Measurements from ENCODE around the gene MMEL1. TPM values are rescaled to one million over a fixed set of nuclear protein-coding genes. Genes with fewer than 3 reads are reported as not detected.

MMEL1 gene
- total RNA-seq, 1 donor from 2014 or later: not detected

DNA sequence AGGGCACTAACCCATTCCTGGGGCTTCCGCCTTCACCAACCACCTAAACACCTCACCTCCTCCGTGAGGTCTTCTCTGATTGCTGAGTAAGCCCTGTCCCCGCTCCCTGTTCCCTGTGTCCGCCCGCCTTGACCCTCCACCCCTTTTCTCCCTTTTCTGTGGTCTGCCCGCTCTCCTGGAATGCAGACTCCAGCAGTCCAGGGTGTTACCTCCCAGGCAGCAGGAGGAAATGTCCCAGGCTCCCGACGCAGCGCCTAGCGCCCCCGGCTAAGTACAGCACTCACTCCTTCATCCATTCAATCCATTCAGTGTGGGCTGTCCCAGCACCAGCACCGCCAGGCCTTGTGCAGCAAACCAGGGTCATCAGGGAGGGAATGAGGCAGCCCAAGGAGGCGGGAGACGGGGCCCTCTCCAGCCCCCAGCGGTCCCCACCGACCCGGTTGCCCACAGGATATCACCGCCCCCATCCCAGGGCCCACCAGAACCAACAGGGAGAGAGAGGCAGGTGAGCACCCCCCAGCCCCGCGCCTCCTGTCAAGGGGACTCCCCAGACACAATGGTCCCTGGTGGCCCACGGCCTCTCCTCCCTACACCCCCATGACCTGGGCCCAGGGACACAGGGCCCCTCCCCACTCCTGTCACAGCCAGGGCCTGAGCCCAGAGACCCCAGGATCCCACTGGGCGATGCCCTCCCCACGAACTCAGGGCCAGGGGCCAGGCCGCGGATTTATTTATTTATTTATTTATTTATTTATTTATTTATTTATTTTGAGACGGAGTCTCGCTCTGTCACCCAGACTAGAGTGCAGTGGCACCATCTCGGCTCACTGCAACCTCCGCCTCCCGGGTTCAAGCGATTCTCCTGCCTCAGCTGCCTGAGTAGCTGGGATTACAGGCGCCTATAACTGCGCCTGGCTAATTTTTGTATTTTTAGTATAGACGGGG, 66.4 kb downstream of the MMEL1 start:
- Mint-ChIP-seq H3K9me3 (ENCODE audit: unreplicated experiment) (no peaks in the 10 kb centered on the region), H3K4me3 (ENCODE audit: unreplicated experiment) (no peak overlapping the region), H3K4me1 (ENCODE audit: unreplicated experiment) (peaks cover 5% of the 10 kb centered on the region), H3K27me3 (ENCODE audit: unreplicated experiment) (peaks cover 3% of the 10 kb centered on the region), H3K36me3 (ENCODE audit: unreplicated experiment) (no peaks in the 10 kb centered on the region), H3K27ac (ENCODE audit: unreplicated experiment) (peak overlapping the region; percentile 31)
- TF ChIP-seq CTCF (IDR thresholded peaks at IDR 0.05): no peak
- DNase-seq (ENCODE audit: extremely low spot score, unreplicated experiment): peak; percentile 83

DNA sequence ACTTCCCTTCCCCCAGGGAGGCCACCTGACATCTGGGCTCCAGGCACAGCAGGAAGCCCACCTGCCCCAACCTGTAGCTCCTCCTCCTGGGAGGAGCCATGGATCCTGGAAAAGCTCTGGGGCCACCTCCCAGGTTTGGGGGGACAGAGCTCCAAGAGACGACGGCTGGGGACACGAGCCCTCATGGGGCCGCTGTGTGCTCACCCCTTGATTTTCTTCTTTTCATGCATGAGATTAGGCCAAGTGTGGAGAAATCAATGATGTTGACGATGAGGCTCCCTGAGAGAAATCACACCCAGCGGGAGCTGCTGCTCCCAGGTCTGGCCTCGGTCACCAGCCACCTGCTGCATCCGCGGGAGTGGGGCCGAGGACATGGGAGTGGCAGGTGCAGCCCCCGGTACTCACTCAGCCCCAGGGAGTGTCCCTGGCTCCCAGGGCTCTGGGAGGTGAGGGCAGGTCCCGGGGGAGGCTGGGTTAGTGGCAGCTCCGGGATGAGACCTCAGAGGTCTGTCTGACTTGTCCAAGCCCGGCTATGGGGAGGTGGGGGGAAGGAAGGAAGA, 67.9 kb downstream of the MMEL1 start:
- no peaks in the 10 kb centered on the region for H3K27me3 Mint-ChIP-seq (ENCODE audit: unreplicated experiment)
- H3K27ac Mint-ChIP-seq (ENCODE audit: unreplicated experiment): no peak overlapping the region
- H3K9me3 Mint-ChIP-seq (ENCODE audit: unreplicated experiment): no peaks in the 10 kb centered on the region

GRCh38 chr1:2564006-2564814, 68.6 kb downstream of the MMEL1 start:
- Mint-ChIP-seq H3K27ac (ENCODE audit: unreplicated experiment) (no peak overlapping the region), H3K4me1 (ENCODE audit: unreplicated experiment) (peaks cover 5% of the 10 kb centered on the region), H3K4me3 (ENCODE audit: unreplicated experiment) (no peak overlapping the region), H3K36me3 (ENCODE audit: unreplicated experiment) (no peaks in the 10 kb centered on the region), H3K9me3 (ENCODE audit: unreplicated experiment) (no peaks in the 10 kb centered on the region), H3K27me3 (ENCODE audit: unreplicated experiment) (no peaks in the 10 kb centered on the region)
- TF ChIP-seq CTCF (IDR thresholded peaks at IDR 0.05): no peak
- DNase-seq (ENCODE audit: extremely low spot score, unreplicated experiment): no peak

More for the DNA sequence above, 67.9 kb downstream of the MMEL1 start:
- Mint-ChIP-seq H3K36me3 (ENCODE audit: unreplicated experiment) (no peaks in the 10 kb centered on the region), H3K4me1 (ENCODE audit: unreplicated experiment) (peaks cover 5% of the 10 kb centered on the region), H3K4me3 (ENCODE audit: unreplicated experiment) (no peak overlapping the region)
- no peak for DNase-seq (ENCODE audit: extremely low spot score, unreplicated experiment)
- TF ChIP-seq CTCF (IDR thresholded peaks at IDR 0.05): no peak

DNA sequence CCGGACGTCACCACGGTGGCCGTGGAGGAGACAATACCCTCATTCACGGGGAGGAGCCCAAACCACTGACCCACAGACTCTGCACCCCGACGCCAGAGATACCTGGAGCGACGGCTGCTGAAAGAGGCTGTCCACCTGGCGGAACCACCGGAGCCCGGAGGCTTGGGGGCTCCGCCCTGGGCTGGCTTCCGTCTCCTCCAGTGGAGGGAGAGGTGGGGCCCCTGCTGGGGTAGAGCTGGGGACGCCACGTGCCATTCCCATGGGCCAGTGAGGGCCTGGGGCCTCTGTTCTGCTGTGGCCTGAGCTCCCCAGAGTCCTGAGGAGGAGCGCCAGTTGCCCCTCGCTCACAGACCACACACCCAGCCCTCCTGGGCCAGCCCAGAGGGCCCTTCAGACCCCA, 69.6 kb downstream of the MMEL1 start:
- Mint-ChIP-seq H3K36me3 (ENCODE audit: unreplicated experiment) (no peaks in the 10 kb centered on the region), H3K9me3 (ENCODE audit: unreplicated experiment) (no peaks in the 10 kb centered on the region), H3K27ac (ENCODE audit: unreplicated experiment) (no peak overlapping the region), H3K27me3 (ENCODE audit: unreplicated experiment) (no peaks in the 10 kb centered on the region), H3K4me3 (ENCODE audit: unreplicated experiment) (no peak overlapping the region), H3K4me1 (ENCODE audit: unreplicated experiment) (peaks cover 5% of the 10 kb centered on the region)
- TF ChIP-seq CTCF (IDR thresholded peaks at IDR 0.05): no peak
- DNase-seq (ENCODE audit: extremely low spot score, unreplicated experiment): peak; percentile 79

Data from osteocyte (in vitro differentiated cells).